ENCODE results near the gene GRIK1.
A peak's percentile ranks its signal among the peaks of the same experiment; 100 is the strongest.

The GRIK1 gene

DNA sequence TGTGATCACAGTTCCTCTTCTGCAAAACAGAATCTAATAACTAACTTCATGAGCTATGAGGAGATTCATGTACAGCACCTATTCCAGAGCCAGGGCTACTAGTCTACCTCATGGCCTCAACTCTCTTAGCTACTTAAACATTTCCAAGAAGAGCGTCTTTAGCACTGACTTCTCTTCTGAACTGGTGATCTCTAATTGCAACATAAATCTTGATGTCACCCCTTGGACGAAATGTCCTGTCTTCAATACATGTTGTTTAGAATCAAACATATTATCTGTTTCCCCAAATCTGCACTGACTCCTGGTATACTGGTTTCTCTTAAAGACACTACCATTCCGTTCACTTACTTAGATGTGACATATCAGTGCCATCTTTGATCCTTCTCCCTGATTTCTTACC is 88.2 kb downstream of the GRIK1 start:
- no peaks in the 10 kb centered on the region for H3K9me3 ChIP-seq (ENCODE audit: control insufficient read depth, low read length)
- H2AK5ac ChIP-seq (ENCODE audit: low read length, severe bottlenecking), result no peak overlapping the region
- H3K27me3 ChIP-seq (ENCODE audit: control insufficient read depth in 1 of 2, insufficient read depth in 1 of 2, low read length in 2 of 2), result no peaks in the 10 kb centered on the region
- H3K18ac ChIP-seq (ENCODE audit: low read depth in 1 of 2, low read length in 2 of 2), result no peak overlapping the region
- WGBS, result 45% methylated on average over 3 of the region's 3 CpGs
- H3K36me3 ChIP-seq (ENCODE audit: control insufficient read depth in 1 of 2, insufficient read depth in 2 of 2, low read depth in 1 of 2, low read length in 2 of 2), result no peaks in the 10 kb centered on the region
- H2BK120ac ChIP-seq (ENCODE audit: low read depth, low read length), result no peak overlapping the region
- no peaks in the 10 kb centered on the region for H3K79me1 ChIP-seq (replicated peaks; ENCODE audit: low read length, poor library complexity, severe bottlenecking)
- H2BK5ac ChIP-seq (ENCODE audit: low read depth, low read length, poor library complexity, severe bottlenecking), result no peak overlapping the region
- H3K23ac ChIP-seq (ENCODE audit: low read length in 2 of 2), result no peak overlapping the region
- no peak for DNase-seq
- H3K9ac ChIP-seq (ENCODE audit: low read length), result no peak overlapping the region
- H3K4me1 ChIP-seq (ENCODE audit: control insufficient read depth, insufficient read depth, low read depth, low read length), result no peaks in the 10 kb centered on the region
- H3K4me3 ChIP-seq (ENCODE audit: insufficient read depth in 1 of 2, low read depth in 1 of 2, low read length in 2 of 2), result no peak overlapping the region
- H3K4ac ChIP-seq (ENCODE audit: low read depth in 1 of 2, low read length in 2 of 2), result no peak overlapping the region
- H2BK15ac ChIP-seq (ENCODE audit: low read depth, poor library complexity, severe bottlenecking), result no peak overlapping the region
- H2BK12ac ChIP-seq (ENCODE audit: low read length in 2 of 2), result no peak overlapping the region
- H3K4me2 ChIP-seq (ENCODE audit: low read length, poor library complexity, severe bottlenecking), result no peak overlapping the region
- H3K14ac ChIP-seq (ENCODE audit: low read length in 2 of 2), result no peak overlapping the region
- no peak overlapping the region for H2AFZ ChIP-seq (ENCODE audit: low read depth, low read length)
- H4K91ac ChIP-seq (ENCODE audit: low read length), result no peak overlapping the region
- no peak overlapping the region for H3K27ac ChIP-seq (ENCODE audit: low read length, poor library complexity, severe bottlenecking)
- H4K8ac ChIP-seq (ENCODE audit: low read length), result no peak overlapping the region

- no peak overlapping the region for H2BK120ac ChIP-seq (ENCODE audit: low read depth, low read length)
- no peak overlapping the region for H2BK5ac ChIP-seq (ENCODE audit: low read depth, low read length, poor library complexity, severe bottlenecking)
- H2BK12ac ChIP-seq (ENCODE audit: low read length in 2 of 2), result no peak overlapping the region
- H3K4me2 ChIP-seq (ENCODE audit: low read length, poor library complexity, severe bottlenecking), result no peak overlapping the region
- H2AK5ac ChIP-seq (ENCODE audit: low read length, severe bottlenecking), result no peak overlapping the region
- H3K27me3 ChIP-seq (ENCODE audit: control insufficient read depth in 1 of 2, insufficient read depth in 1 of 2, low read length in 2 of 2), result no peaks in the 10 kb centered on the region
- no peak overlapping the region for H3K27ac ChIP-seq (ENCODE audit: low read length, poor library complexity, severe bottlenecking)
- H3K79me1 ChIP-seq (replicated peaks; ENCODE audit: low read length, poor library complexity, severe bottlenecking), result no peaks in the 10 kb centered on the region
- no peak overlapping the region for H3K4me3 ChIP-seq (ENCODE audit: insufficient read depth in 1 of 2, low read depth in 1 of 2, low read length in 2 of 2)
- H2BK15ac ChIP-seq (ENCODE audit: low read depth, poor library complexity, severe bottlenecking), result no peak overlapping the region
- no peaks in the 10 kb centered on the region for H3K9me3 ChIP-seq (ENCODE audit: control insufficient read depth, low read length)
- H3K36me3 ChIP-seq (ENCODE audit: control insufficient read depth in 1 of 2, insufficient read depth in 2 of 2, low read depth in 1 of 2, low read length in 2 of 2), result no peaks in the 10 kb centered on the region
- H3K4ac ChIP-seq (ENCODE audit: low read depth in 1 of 2, low read length in 2 of 2), result no peak overlapping the region
- no peak overlapping the region for H4K91ac ChIP-seq (ENCODE audit: low read length)
- H3K23ac ChIP-seq (ENCODE audit: low read length in 2 of 2), result no peak overlapping the region
- H3K4me1 ChIP-seq (ENCODE audit: control insufficient read depth, insufficient read depth, low read depth, low read length), result no peaks in the 10 kb centered on the region
- no peak overlapping the region for H4K8ac ChIP-seq (ENCODE audit: low read length)
- no peak overlapping the region for H3K14ac ChIP-seq (ENCODE audit: low read length in 2 of 2)
- no peak overlapping the region for H2AFZ ChIP-seq (ENCODE audit: low read depth, low read length)
- peak; percentile 62 for DNase-seq
- H3K18ac ChIP-seq (ENCODE audit: low read depth in 1 of 2, low read length in 2 of 2), result no peak overlapping the region
- H3K9ac ChIP-seq (ENCODE audit: low read length), result no peak overlapping the region
- WGBS, result 40% methylated on average over 5 of the region's 6 CpGs
Measured at GRCh38 chr21:29849735-29850176, 90.0 kb downstream of the GRIK1 start.

DNA sequence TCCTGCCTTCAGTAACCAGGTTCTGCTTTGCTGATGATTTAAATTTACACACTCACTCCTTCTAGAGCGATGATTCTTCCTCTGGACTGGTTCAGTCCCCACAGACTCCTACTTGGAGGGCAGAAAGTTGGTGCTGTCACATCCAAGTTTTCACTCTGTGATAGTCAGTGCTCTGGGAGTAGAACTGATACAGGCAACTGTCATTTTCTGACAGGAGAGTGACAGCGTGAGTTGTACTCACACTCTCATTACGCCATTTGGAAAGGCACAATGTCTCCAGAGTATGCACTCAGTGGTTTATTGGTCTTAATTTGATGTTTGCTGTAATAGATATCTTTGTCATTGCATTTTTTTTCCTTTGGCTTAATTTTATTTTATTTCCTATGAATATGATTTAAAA is 96.0 kb downstream of the GRIK1 start:
- Histone ChIP-seq H3K27ac (ENCODE audit: low read length, poor library complexity, severe bottlenecking) (no peak overlapping the region), H3K23ac (ENCODE audit: low read length in 2 of 2) (no peak overlapping the region), H3K36me3 (ENCODE audit: control insufficient read depth in 1 of 2, insufficient read depth in 2 of 2, low read depth in 1 of 2, low read length in 2 of 2) (no peaks in the 10 kb centered on the region)

DNA sequence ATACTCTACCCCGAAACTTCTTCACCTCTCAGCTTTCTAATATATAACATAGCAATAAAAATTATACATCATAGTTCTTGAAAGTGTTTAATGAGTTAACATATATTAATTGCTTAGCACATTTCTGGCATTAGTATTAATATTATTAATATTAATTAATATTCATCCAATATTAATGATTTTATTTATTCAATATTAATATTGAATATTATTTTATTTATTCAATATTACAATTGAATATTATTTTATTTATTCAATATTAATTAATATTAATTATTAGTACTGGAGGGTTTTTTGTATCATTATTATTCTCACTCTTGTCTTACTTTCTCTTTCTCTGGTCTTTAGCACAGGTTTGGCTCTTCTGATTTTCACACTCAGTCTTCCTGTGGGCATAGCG is 105.2 kb downstream of the GRIK1 start:
- Histone ChIP-seq H3K18ac (ENCODE audit: low read depth in 1 of 2, low read length in 2 of 2) (no peak overlapping the region), H2AK5ac (ENCODE audit: low read length, severe bottlenecking) (no peak overlapping the region), H3K9me3 (ENCODE audit: control insufficient read depth, low read length) (peaks cover 9% of the 10 kb centered on the region), H3K9ac (ENCODE audit: low read length) (no peak overlapping the region), H4K8ac (ENCODE audit: low read length) (no peak overlapping the region), H3K14ac (ENCODE audit: low read length in 2 of 2) (no peak overlapping the region), H3K4me1 (ENCODE audit: control insufficient read depth, insufficient read depth, low read depth, low read length) (no peaks in the 10 kb centered on the region), H2BK12ac (ENCODE audit: low read length in 2 of 2) (no peak overlapping the region), H3K23ac (ENCODE audit: low read length in 2 of 2) (no peak overlapping the region), H2AFZ (ENCODE audit: low read depth, low read length) (no peak overlapping the region), H3K4ac (ENCODE audit: low read depth in 1 of 2, low read length in 2 of 2) (no peak overlapping the region), H4K91ac (ENCODE audit: low read length) (no peak overlapping the region), H2BK5ac (ENCODE audit: low read depth, low read length, poor library complexity, severe bottlenecking) (no peak overlapping the region), H3K27ac (ENCODE audit: low read length, poor library complexity, severe bottlenecking) (no peak overlapping the region), H2BK15ac (ENCODE audit: low read depth, poor library complexity, severe bottlenecking) (no peak overlapping the region), H2BK120ac (ENCODE audit: low read depth, low read length) (no peak overlapping the region), H3K79me1 (replicated peaks; ENCODE audit: low read length, poor library complexity, severe bottlenecking) (no peaks in the 10 kb centered on the region), H3K36me3 (ENCODE audit: control insufficient read depth in 1 of 2, insufficient read depth in 2 of 2, low read depth in 1 of 2, low read length in 2 of 2) (no peaks in the 10 kb centered on the region), H3K4me3 (ENCODE audit: insufficient read depth in 1 of 2, low read depth in 1 of 2, low read length in 2 of 2) (no peak overlapping the region), H3K4me2 (ENCODE audit: low read length, poor library complexity, severe bottlenecking) (no peak overlapping the region), H3K27me3 (ENCODE audit: control insufficient read depth in 1 of 2, insufficient read depth in 1 of 2, low read length in 2 of 2) (no peaks in the 10 kb centered on the region)
- whole genome bisulfite sequencing, result 77% methylated on average over 1 of the region's 2 CpGs
- no peak for DNase-seq

More for the DNA sequence above, 96.0 kb downstream of the GRIK1 start:
- no peaks in the 10 kb centered on the region for H3K4me1 ChIP-seq (ENCODE audit: control insufficient read depth, insufficient read depth, low read depth, low read length)
- no peaks in the 10 kb centered on the region for H3K27me3 ChIP-seq (ENCODE audit: control insufficient read depth in 1 of 2, insufficient read depth in 1 of 2, low read length in 2 of 2)
- H3K14ac ChIP-seq (ENCODE audit: low read length in 2 of 2), result no peak overlapping the region
- no peak overlapping the region for H3K4me3 ChIP-seq (ENCODE audit: insufficient read depth in 1 of 2, low read depth in 1 of 2, low read length in 2 of 2)
- H2AFZ ChIP-seq (ENCODE audit: low read depth, low read length), result no peak overlapping the region
- H2AK5ac ChIP-seq (ENCODE audit: low read length, severe bottlenecking), result no peak overlapping the region
- no peaks in the 10 kb centered on the region for H3K9me3 ChIP-seq (ENCODE audit: control insufficient read depth, low read length)
- no peak overlapping the region for H2BK5ac ChIP-seq (ENCODE audit: low read depth, low read length, poor library complexity, severe bottlenecking)
- H3K4me2 ChIP-seq (ENCODE audit: low read length, poor library complexity, severe bottlenecking), result no peak overlapping the region
- H2BK12ac ChIP-seq (ENCODE audit: low read length in 2 of 2), result no peak overlapping the region
- no peak overlapping the region for H4K91ac ChIP-seq (ENCODE audit: low read length)
- WGBS, result 100% methylated on average over 3 of the region's 3 CpGs
- no peak overlapping the region for H3K4ac ChIP-seq (ENCODE audit: low read depth in 1 of 2, low read length in 2 of 2)
- no peak overlapping the region for H3K18ac ChIP-seq (ENCODE audit: low read depth in 1 of 2, low read length in 2 of 2)
- DNase-seq, result no peak
- H3K79me1 ChIP-seq (replicated peaks; ENCODE audit: low read length, poor library complexity, severe bottlenecking), result no peaks in the 10 kb centered on the region
- H2BK120ac ChIP-seq (ENCODE audit: low read depth, low read length), result no peak overlapping the region
- H2BK15ac ChIP-seq (ENCODE audit: low read depth, poor library complexity, severe bottlenecking), result no peak overlapping the region
- H3K9ac ChIP-seq (ENCODE audit: low read length), result no peak overlapping the region
- H4K8ac ChIP-seq (ENCODE audit: low read length), result no peak overlapping the region

Measured in mesenchymal stem cell (in vitro differentiated cells and primary cell).